Spleen (tissue), 11 donors: Measurements from ENCODE around the gene SH3RF3. TPM values are rescaled to one million over a fixed set of nuclear protein-coding genes. Genes with fewer than 3 reads are reported as not detected.

Experiments
- DNase-seq: peaks from one replicate; pipeline ENCODE4 v3.0.0-alpha.2; 2020
- H3K27ac ChIP-seq, 8 donors: fragments of 200-600 bp; sonication (generic) in 7 of 8; 1 replicate in 4 of 8; 2 replicates in 4 of 8; pipeline versions ENCODE4 v1.5.0 to v1.8.0; 2016 to 2021; ENCODE audit warnings: inconsistent platforms in 4 of 8, mild to moderate bottlenecking in 4 of 8, moderate library complexity in 1 of 8
- H3K27me3 ChIP-seq, 7 donors: fragments of 200-600 bp; sonication (generic) in 6 of 7; replicated peaks in 1 of 7; 1 replicate in 4 of 7; 2 replicates in 3 of 7; pipeline versions ENCODE4 v1.5.0 to v1.8.0; 2016 to 2021; ENCODE audit warnings: inconsistent platforms in 3 of 7, mild to moderate bottlenecking in 1 of 7
- H3K36me3 ChIP-seq, 6 donors: fragments of 200-600 bp; sonication (generic) in 5 of 6; 1 replicate in 4 of 6; 2 replicates in 2 of 6; pipeline versions ENCODE4 v1.5.0 to v1.8.0; 2016 to 2021; ENCODE audit warnings: inconsistent platforms in 2 of 6
- H3K4me1 ChIP-seq, 6 donors: fragments of 200-600 bp; sonication (generic) in 5 of 6; 1 replicate in 3 of 6; 2 replicates in 3 of 6; pipeline versions ENCODE4 v1.5.0 to v1.8.0; 2016 to 2021; ENCODE audit warnings: inconsistent platforms in 3 of 6
- H3K4me3 ChIP-seq, 8 donors: fragments of 200-600 bp; sonication (generic) in 7 of 8; 1 replicate in 4 of 8; 2 replicates in 4 of 8; pipeline versions ENCODE4 v1.5.0 to v1.8.0; 2016 to 2021; ENCODE audit warnings: inconsistent platforms in 4 of 8, mild to moderate bottlenecking in 4 of 8, moderate library complexity in 2 of 8
- H3K9me3 ChIP-seq, 8 donors: fragments of 200-600 bp; sonication (generic) in 7 of 8; 1 replicate in 4 of 8; 2 replicates in 4 of 8; pipeline versions ENCODE4 v1.5.0 to v1.8.0; 2016 to 2021; ENCODE audit warnings: inconsistent platforms in 4 of 8
- POLR2A ChIP-seq, 3 donors: fragments of 450-650 bp; IDR thresholded peaks; one replicate each; pipeline ENCODE4 v1.5.1; 2017; ENCODE audit warnings: antibody characterized with exemption in 3 of 3, mild to moderate bottlenecking in 1 of 3
- POLR2AphosphoS5 ChIP-seq, 3 donors: sonication (generic); formaldehyde crosslinking; IDR thresholded peaks; one replicate each; pipeline ENCODE4 v1.5.1; 2017; ENCODE audit warnings: antibody characterized with exemption in 3 of 3
- WGBS, 5 donors: extraction: QIAGEN DNeasy Blood & Tissue Kit in 3 of 5; methylation state at CpG; one replicate each; pipeline versions ENCODE4 v1.1.5 to v1.1.7; 2013 to 2018; 5-methylcytosine and 5-hydroxymethylcytosine counted together
- intact Hi-C: fragments of 100-400 bp; cut with DNase I; formaldehyde crosslinking; loops from one replicate; pipeline ENCODE4 v1.15.0; 2023; ENCODE audit warnings: low total_unique reads
- polyA plus RNA-seq, 3 donors: library from polyadenylated mRNA; stranded (reverse); fragments of 200-250 nt; gene quantifications; one replicate each; pipeline ENCODE4 v1.2.1, GENCODE V29; 2013
- total RNA-seq, 7 donors: library from RNA; depleted of rRNA in 3 of 7; stranded (reverse); fragments of >200 nt in 3 of 7; fragmentation: NEBNext Ultra II Directional in 4 of 7; extraction: Animal tissue kit (Norgen Biotek cat#: 25700) in 4 of 7; gene quantifications; one replicate each; pipeline versions ENCODE4 v1.1.0 to v1.2.1, GENCODE V29; 2016 to 2021
- TF ChIP-seq, protein P1 (sequence below), 11 experiments: fragments of 200-600 bp in 7 of 11; fragments of 450-650 bp in 4 of 11; sonication (generic) in 4 of 11; IDR thresholded peaks in 8 of 11; conservative IDR thresholded peaks in 3 of 11; 1 replicate in 7 of 11; 2 replicates in 4 of 11; pipeline versions ENCODE4 v1.4.0 to v1.8.0; 2016 to 2021; ENCODE audit warnings: antibody characterized with exemption in 11 of 11, inconsistent platforms in 4 of 11, mild to moderate bottlenecking in 1 of 11
- donor health status: healthy with polysubstance abuse.
- donor health status: DM: no; HTN: no; CAD: no; lungs with moderate emphysema.
- donor health status: DM: no; HTN: no; CAD: no.
- donor health status: Bipolar disorder and iron deficiency.
- donor health status: healthy.
- donor health status: DM: no; HTN: no; CAD: no.
- donor health status: DM: yes; HTN: yes; CAD: no.

Gene SH3RF3
- total and polyA plus RNA-seq, 10 donors: 1.3 to 7.6 (median 4.7) TPM

DNA sequence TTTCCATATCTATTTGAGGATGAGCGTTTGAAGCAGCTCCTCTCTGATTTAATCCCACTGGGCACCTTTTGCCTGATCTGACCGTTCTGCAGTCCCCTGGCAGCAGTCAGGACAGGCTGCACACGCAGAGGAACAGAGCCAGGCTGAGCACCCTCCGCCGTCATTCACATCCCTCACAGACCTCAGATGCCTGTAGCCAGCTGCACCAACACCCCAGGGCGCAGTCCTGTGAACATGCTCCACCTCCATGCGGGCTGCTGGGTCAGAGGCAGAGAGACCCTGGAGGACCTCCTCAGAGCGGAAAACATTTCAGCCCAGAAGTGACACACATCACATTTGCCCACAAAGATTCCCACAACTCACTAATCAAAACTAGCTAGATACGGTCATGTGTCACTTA is 338.7 kb downstream of the SH3RF3 start:
- TF ChIP-seq POLR2A (IDR thresholded peaks at IDR 0.05): no peak
- TF ChIP-seq POLR2AphosphoS5 (IDR thresholded peaks at IDR 0.05): no peak
- TF ChIP-seq, protein P1, sequence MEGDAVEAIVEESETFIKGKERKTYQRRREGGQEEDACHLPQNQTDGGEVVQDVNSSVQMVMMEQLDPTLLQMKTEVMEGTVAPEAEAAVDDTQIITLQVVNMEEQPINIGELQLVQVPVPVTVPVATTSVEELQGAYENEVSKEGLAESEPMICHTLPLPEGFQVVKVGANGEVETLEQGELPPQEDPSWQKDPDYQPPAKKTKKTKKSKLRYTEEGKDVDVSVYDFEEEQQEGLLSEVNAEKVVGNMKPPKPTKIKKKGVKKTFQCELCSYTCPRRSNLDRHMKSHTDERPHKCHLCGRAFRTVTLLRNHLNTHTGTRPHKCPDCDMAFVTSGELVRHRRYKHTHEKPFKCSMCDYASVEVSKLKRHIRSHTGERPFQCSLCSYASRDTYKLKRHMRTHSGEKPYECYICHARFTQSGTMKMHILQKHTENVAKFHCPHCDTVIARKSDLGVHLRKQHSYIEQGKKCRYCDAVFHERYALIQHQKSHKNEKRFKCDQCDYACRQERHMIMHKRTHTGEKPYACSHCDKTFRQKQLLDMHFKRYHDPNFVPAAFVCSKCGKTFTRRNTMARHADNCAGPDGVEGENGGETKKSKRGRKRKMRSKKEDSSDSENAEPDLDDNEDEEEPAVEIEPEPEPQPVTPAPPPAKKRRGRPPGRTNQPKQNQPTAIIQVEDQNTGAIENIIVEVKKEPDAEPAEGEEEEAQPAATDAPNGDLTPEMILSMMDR (IDR thresholded peaks at IDR 0.05 in 8 of 11, conservative IDR thresholded peaks at IDR 0.05 in 3 of 11): no peak
- Histone ChIP-seq H3K4me1 (peaks cover 0 to 8% (median 2%) of the 10 kb centered on the region in 6 donors), H3K36me3 (no peaks in the 10 kb centered on the region), H3K4me3 (no peak overlapping the region), H3K27me3 (no peaks in the 10 kb centered on the region), H3K27ac (no peak overlapping the region), H3K9me3 (no peaks in the 10 kb centered on the region)
- intact Hi-C loops: no loop called here
- peak; percentile 60 for DNase-seq
- WGBS, 5 donors: 88 to 94% (median 94%) methylated on average over 9 of the region's 9 CpGs

DNA sequence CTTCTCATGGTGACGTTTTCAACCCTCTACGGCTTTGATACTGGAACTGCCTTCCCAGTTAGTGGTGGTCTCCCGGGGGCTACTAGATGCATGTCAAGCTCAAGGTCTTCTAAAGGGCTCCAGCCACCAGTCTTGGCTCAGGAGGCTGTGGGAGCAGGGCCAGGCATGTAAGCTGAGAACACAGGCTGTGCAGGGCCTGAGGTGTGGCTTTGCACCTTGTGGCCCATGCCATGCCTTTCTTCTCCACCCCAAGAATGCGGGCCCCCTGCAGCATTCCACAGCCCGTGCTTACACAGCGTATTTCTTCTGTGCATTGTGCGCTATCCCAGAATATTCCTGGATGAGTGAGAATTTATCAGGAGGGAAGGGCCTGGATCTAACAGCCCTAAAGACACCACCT is 339.9 kb downstream of the SH3RF3 start:
- Histone ChIP-seq H3K27ac (no peak overlapping the region), H3K36me3 (no peaks in the 10 kb centered on the region), H3K27me3 (no peaks in the 10 kb centered on the region), H3K9me3 (no peaks in the 10 kb centered on the region), H3K4me1 (peaks cover 0 to 8% (median 2%) of the 10 kb centered on the region in 6 donors), H3K4me3 (no peak overlapping the region)
- WGBS, 5 donors: 92 to 96% (median 93%) methylated on average over 7 of the region's 7 CpGs
- TF ChIP-seq, protein P1 (IDR thresholded peaks at IDR 0.05 in 8 of 11, conservative IDR thresholded peaks at IDR 0.05 in 3 of 11): no peak
- TF ChIP-seq POLR2A (IDR thresholded peaks at IDR 0.05) (no peak), POLR2AphosphoS5 (IDR thresholded peaks at IDR 0.05) (no peak)
- intact Hi-C loops: no loop called here
- DNase-seq: peak; percentile 30

DNA sequence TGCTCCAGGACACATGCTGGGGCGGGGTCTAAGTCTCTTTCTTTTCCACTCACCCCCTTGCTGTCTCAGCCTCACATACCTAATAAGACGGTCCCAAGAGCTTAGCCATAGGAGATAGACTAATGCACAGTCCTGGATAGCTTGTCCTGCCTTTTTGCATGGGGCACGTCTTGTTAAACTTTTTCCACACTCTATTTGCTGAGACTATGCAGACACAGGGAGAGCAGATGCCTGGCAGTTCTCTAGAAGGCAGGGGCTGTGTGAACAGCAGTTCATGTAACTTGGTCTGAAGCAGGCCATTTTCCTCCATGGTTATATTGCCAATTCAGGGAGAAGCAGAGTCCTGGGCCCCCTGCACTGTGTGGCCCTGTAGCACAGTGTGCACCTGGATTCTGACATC is 342.7 kb downstream of the SH3RF3 start:
- intact Hi-C loops: no loop called here
- no peak for TF ChIP-seq POLR2AphosphoS5 (IDR thresholded peaks at IDR 0.05)
- TF ChIP-seq, protein P1 (IDR thresholded peaks at IDR 0.05 in 8 of 11, conservative IDR thresholded peaks at IDR 0.05 in 3 of 11): no peak
- TF ChIP-seq POLR2A (IDR thresholded peaks at IDR 0.05): no peak
- Histone ChIP-seq H3K36me3 (no peaks in the 10 kb centered on the region), H3K27me3 (no peaks in the 10 kb centered on the region), H3K27ac (no peak overlapping the region), H3K9me3 (no peaks in the 10 kb centered on the region), H3K4me3 (no peak overlapping the region), H3K4me1 (peaks cover 0 to 8% (median 2%) of the 10 kb centered on the region in 6 donors)
- DNase-seq: peak; percentile 4
- WGBS, 5 donors: 80 to 96% (median 91%) methylated on average over 3 of the region's 3 CpGs

DNA sequence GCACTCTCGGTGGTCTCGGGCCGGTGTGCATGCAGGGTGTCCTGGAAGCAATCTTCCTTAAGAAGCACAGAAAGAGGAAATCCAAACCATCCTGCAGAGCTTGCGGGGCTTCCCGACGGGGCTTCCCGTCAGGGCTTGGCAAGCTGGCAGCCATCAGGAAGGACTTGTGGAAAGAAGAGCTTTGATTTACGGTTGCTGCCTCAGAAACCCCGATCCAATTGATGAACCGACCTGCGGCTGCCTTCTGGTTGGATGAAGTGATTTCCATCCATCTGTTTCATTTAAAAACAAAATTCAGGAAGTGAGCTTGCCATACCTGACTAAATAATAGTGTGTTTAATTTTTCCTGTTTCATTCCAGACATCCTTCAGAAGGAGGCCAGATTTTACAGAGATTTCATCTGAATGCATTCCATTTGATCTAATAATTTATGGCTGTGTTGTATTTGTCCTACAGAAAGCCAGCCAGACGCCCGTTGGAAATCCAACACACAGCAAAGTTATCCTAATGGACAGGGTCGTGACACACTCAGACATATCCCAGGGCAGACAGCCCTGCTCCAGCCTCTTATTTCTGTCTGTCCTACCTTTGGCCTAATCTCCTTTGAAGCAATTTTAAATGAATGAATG is 343.4 kb downstream of the SH3RF3 start:
- H3K27ac ChIP-seq: no peak overlapping the region
- peak; percentile 51 for DNase-seq
- TF ChIP-seq POLR2AphosphoS5 (IDR thresholded peaks at IDR 0.05): peak in 1 of 3 donors; percentile 16
- TF ChIP-seq POLR2A (IDR thresholded peaks at IDR 0.05): no peak
- TF ChIP-seq, protein P1 (IDR thresholded peaks at IDR 0.05 in 8 of 11, conservative IDR thresholded peaks at IDR 0.05 in 3 of 11): no peak
- no peaks in the 10 kb centered on the region for H3K9me3 ChIP-seq
- WGBS, 5 donors: 70 to 82% (median 75%) methylated on average over 14 of the region's 14 CpGs
- no peaks in the 10 kb centered on the region for H3K27me3 ChIP-seq
- H3K4me3 ChIP-seq: no peak overlapping the region
- intact Hi-C loops: no loop called here
- H3K36me3 ChIP-seq: no peaks in the 10 kb centered on the region
- H3K4me1 ChIP-seq: peaks cover 0 to 8% (median 2%) of the 10 kb centered on the region in 6 donors
